Prostate gland (tissue), 2 donors: Measurements from ENCODE around the gene PCDHB11. TPM values are rescaled to one million over a fixed set of nuclear protein-coding genes. Genes with fewer than 3 reads are reported as not detected.
"Not testable (repeated sequence)": the region's sequence is repeated elsewhere in the genome, so short reads cannot be mapped to it uniquely, and the experiment has no call there.

Experiments used
- DNase-seq: peaks from one replicate; pipeline ENCODE4 v3.0.0-alpha.2; 2019; ENCODE audit warnings: low spot score
- H3K27ac ChIP-seq, 2 donors: fragments of 200-600 bp; sonication (generic); 2 replicates each; pipeline ENCODE4 v1.5.1; 2017 to 2019
- H3K27me3 ChIP-seq: fragments of 200-600 bp; sonication (generic); replicated peaks from 2 replicates; pipeline ENCODE4 v1.5.1; 2019; ENCODE audit not compliant: insufficient read depth
- H3K36me3 ChIP-seq, 2 donors: fragments of 200-600 bp; sonication (generic); 1 replicate in 1 of 2; 2 replicates in 1 of 2; pipeline versions ENCODE4 v1.5.1 to v1.8.1; 2017 to 2019
- H3K4me1 ChIP-seq: fragments of 200-600 bp; sonication (generic); replicated peaks from 2 replicates; pipeline ENCODE4 v1.5.1; 2019
- H3K4me3 ChIP-seq, 2 donors: fragments of 200-600 bp; sonication (generic); 2 replicates each; pipeline ENCODE4 v1.5.1; 2017 to 2019
- H3K9me3 ChIP-seq: fragments of 200-600 bp; sonication (generic); 2 replicates; pipeline ENCODE4 v1.5.1; 2017
- CTCF ChIP-seq, 4 experiments: fragments of 200-600 bp in 2 of 4; fragments of 450-650 bp in 2 of 4; sonication (generic) in 2 of 4; IDR thresholded peaks; 1 replicate in 3 of 4; 2 replicates in 1 of 4; pipeline ENCODE4 v1.5.1; 2016 to 2019; ENCODE audit warnings: antibody characterized with exemption in 4 of 4, mild to moderate bottlenecking in 2 of 4, moderate library complexity in 2 of 4
- POLR2A ChIP-seq: fragments of 450-650 bp; IDR thresholded peaks from one replicate; pipeline ENCODE4 v1.6.1; 2016; ENCODE audit warnings: antibody characterized with exemption, mild to moderate bottlenecking
- POLR2AphosphoS5 ChIP-seq: sonication (generic); formaldehyde crosslinking; IDR thresholded peaks from one replicate; pipeline ENCODE4 v1.6.1; 2017; ENCODE audit warnings: antibody characterized with exemption
- WGBS: methylation state at CpG from one replicate; pipeline ENCODE4 v1.1.5; 2018; 5-methylcytosine and 5-hydroxymethylcytosine counted together
- intact Hi-C: fragments of 100-400 bp; cut with DNase I; formaldehyde crosslinking; loops from one replicate; pipeline ENCODE4 v1.14.2; 2022
- total RNA-seq, 2 donors: library from RNA; depleted of rRNA; stranded (reverse); fragments of >200 nt; gene quantifications; one replicate each; pipeline ENCODE4 v1.1.0, GENCODE V29; 2016

PCDHB11 gene
- total RNA-seq, result 1 to 10 TPM in 1 of 2 donors, under 1 TPM in 1; 0.41 to 2.6 TPM

GRCh38 chr5:141199359-141200235 is at the start of gene PCDHB11:
PCDHB11 (plus strand) TSS chr5:141199627; CDS start chr5:141199775, 148 bp downstream.
- no peak for DNase-seq
- Histone ChIP-seq H3K27ac (no peak within 1 kb of the TSS), H3K4me1 (no peaks in the 10 kb centered on the region), H3K27me3 (no peaks in the 10 kb centered on the region), H3K4me3 (peak within 1 kb of the TSS in 1 of 2 donors; percentile 3), H3K9me3 (no peaks in the 10 kb centered on the region), H3K36me3 (no peaks in the 10 kb centered on the region)
- 40% methylated on average over 21 of the region's 21 CpGs for WGBS
- intact Hi-C loops, result loop anchor here (10.0 kb wide), 1 partner anchor 365 kb away; no protein-coding TSS in a partner anchor
- TF ChIP-seq POLR2A (no peak), CTCF (IDR thresholded peaks at IDR 0.05) (no peak), POLR2AphosphoS5 (no peak)

- TF ChIP-seq POLR2AphosphoS5, result no peak
- TF ChIP-seq POLR2A, result no peak
- no peak for TF ChIP-seq CTCF (IDR thresholded peaks at IDR 0.05)
- no peak within 1 kb of the TSS for H3K27ac ChIP-seq
- intact Hi-C loops, result no loop called here
- no peaks in the 10 kb centered on the region for H3K4me1 ChIP-seq
- DNase-seq, result no peak
- H3K9me3 ChIP-seq, result no peaks in the 10 kb centered on the region
- no peaks in the 10 kb centered on the region for H3K36me3 ChIP-seq
- H3K27me3 ChIP-seq, result no peaks in the 10 kb centered on the region
- 13% methylated on average over 18 of the region's 18 CpGs for WGBS
- no peak within 1 kb of the TSS for H3K4me3 ChIP-seq
Measured at GRCh38 chr5:141149812-141150211, 49.6 kb upstream of the PCDHB11 start, which contains the start of gene PCDHB6. PCDHB6 (plus strand) TSS chr5:141150057; CDS start chr5:141150258, 201 bp downstream.

GRCh38 chr5:141150224-141150992 is 49.0 kb upstream of the PCDHB11 start:
- TF ChIP-seq POLR2A (no peak), CTCF (IDR thresholded peaks at IDR 0.05) (no peak), POLR2AphosphoS5 (no peak)
- H3K27me3 ChIP-seq, result no peaks in the 10 kb centered on the region
- H3K4me1 ChIP-seq, result no peaks in the 10 kb centered on the region
- intact Hi-C loops, result no loop called here
- H3K9me3 ChIP-seq, result no peaks in the 10 kb centered on the region
- WGBS, result 37% methylated on average over 33 of the region's 33 CpGs
- no peaks in the 10 kb centered on the region for H3K36me3 ChIP-seq
- no peak overlapping the region for H3K4me3 ChIP-seq
- H3K27ac ChIP-seq, result no peak overlapping the region
- DNase-seq, result no peak

- intact Hi-C loops, result no loop called here
- Histone ChIP-seq H3K4me1 (no peaks in the 10 kb centered on the region), H3K27ac (no peak overlapping the region), H3K36me3 (no peaks in the 10 kb centered on the region), H3K4me3 (no peak overlapping the region), H3K27me3 (no peaks in the 10 kb centered on the region), H3K9me3 (no peaks in the 10 kb centered on the region)
- TF ChIP-seq CTCF (IDR thresholded peaks at IDR 0.05) (no peak), POLR2A (no peak), POLR2AphosphoS5 (no peak)
- DNase-seq, result no peak
- WGBS, result 36% methylated on average over 13 of the region's 13 CpGs
Measured at GRCh38 chr5:141150993-141151325, 48.5 kb upstream of the PCDHB11 start.

- H3K4me1 ChIP-seq, H3K27ac ChIP-seq, DNase-seq, H3K4me3 ChIP-seq, H3K36me3 ChIP-seq, H3K9me3 ChIP-seq, H3K27me3 ChIP-seq, intact Hi-C loops: not testable (repeated sequence)
- 29% methylated on average over 35 of the region's 41 CpGs for WGBS
Measured at GRCh38 chr5:141151632-141152031, 47.8 kb upstream of the PCDHB11 start.

GRCh38 chr5:141152096-141152495 is 47.3 kb upstream of the PCDHB11 start:
- H3K4me1 ChIP-seq, H3K27ac ChIP-seq, H3K4me3 ChIP-seq, H3K27me3 ChIP-seq, H3K9me3 ChIP-seq, H3K36me3 ChIP-seq, DNase-seq, intact Hi-C loops: not testable (repeated sequence)
- WGBS, result 18% methylated on average over 23 of the region's 36 CpGs
